ENCODE results near the gene C19orf67. TPM values are rescaled to one million over a fixed set of nuclear protein-coding genes. Genes with fewer than 3 reads are reported as not detected.
"Not testable (repeated sequence)": the region's sequence is repeated elsewhere in the genome, so short reads cannot be mapped to it uniquely, and the experiment has no call there.

Gene C19orf67
- polyA plus RNA-seq, 1 donor = 0.10 TPM

DNA sequence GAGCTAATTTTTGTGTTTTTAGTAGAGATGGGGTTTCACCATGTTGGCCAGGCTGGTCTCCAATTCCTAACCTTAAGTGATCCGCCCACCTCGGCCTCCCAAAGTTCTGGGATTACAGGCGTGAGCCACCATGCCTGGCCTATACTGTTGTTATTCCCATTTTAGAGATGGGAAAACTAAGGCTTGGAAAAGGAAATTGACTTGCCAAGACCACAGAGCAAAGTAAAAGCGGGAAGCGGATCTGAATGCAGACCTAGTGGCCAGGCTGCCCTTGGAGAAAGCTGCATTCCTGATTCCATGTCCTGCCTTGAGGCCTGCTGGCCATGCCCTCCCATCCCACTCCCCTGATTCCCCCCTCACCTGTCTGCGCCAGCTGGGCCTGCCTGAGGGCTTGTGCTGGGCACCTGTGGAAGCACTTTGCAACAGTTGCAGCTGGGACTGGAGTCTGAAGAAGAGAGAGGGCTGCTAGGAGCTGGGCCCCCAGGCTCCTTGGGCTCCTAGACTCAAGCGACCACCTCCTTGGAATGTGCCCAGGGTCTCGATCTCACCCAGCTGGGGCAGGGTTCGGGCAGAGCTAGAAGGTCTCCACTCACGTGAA lies 29.4 kb downstream of the C19orf67 start:
- Histone ChIP-seq H3K4me1 (ENCODE audit: control insufficient read depth, insufficient read depth, low read length) (peaks cover 16% of the 10 kb centered on the region), H3K4me3 (ENCODE audit: low read length) (no peak overlapping the region), H3K9me3 (ENCODE audit: control insufficient read depth, low read depth, low read length) (peaks cover 7% of the 10 kb centered on the region), H3K27me3 (ENCODE audit: control insufficient read depth, insufficient read depth, low read length) (peaks cover 23% of the 10 kb centered on the region), H3K36me3 (ENCODE audit: control insufficient read depth, insufficient read depth, low read length) (peaks cover 3% of the 10 kb centered on the region), H3K27ac (ENCODE audit: low read length) (no peak overlapping the region)
- DNase-seq = no peak
- WGBS (ENCODE audit: insufficient coverage, low lambda C conversion rate) = no CpG with 5 or more reads among the region's 10 CpGs

DNA sequence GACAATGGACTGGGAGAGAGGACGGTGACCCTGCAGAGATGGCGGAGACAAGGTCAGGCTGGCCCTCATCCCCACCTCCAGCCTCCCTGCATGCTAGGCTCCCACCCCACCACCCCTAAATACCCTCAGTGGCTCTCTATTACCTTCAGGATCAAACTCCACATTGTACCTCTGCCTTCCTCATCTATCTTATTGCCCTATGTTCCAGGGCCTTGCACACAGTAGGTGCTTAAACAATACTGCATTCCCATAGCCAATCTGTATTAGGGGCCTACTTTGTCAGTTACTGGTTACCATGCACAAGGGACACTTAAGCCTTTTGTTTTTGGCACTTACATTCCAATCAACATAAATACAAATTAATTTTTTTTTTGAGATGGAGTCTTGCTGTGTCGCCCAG lies 30.2 kb downstream of the C19orf67 start:
- H3K27me3 ChIP-seq (ENCODE audit: control insufficient read depth, insufficient read depth, low read length) = peaks cover 23% of the 10 kb centered on the region
- H3K9me3 ChIP-seq (ENCODE audit: control insufficient read depth, low read depth, low read length) = peaks cover 7% of the 10 kb centered on the region
- peaks cover 5% of the 10 kb centered on the region for H3K36me3 ChIP-seq (ENCODE audit: control insufficient read depth, insufficient read depth, low read length)
- peaks cover 13% of the 10 kb centered on the region for H3K4me1 ChIP-seq (ENCODE audit: control insufficient read depth, insufficient read depth, low read length)
- no peak overlapping the region for H3K27ac ChIP-seq (ENCODE audit: low read length)
- no peak overlapping the region for H3K4me3 ChIP-seq (ENCODE audit: low read length)
- no peak for DNase-seq
- 80% methylated on average over 1 of the region's 3 CpGs for WGBS (ENCODE audit: insufficient coverage, low lambda C conversion rate)

DNA sequence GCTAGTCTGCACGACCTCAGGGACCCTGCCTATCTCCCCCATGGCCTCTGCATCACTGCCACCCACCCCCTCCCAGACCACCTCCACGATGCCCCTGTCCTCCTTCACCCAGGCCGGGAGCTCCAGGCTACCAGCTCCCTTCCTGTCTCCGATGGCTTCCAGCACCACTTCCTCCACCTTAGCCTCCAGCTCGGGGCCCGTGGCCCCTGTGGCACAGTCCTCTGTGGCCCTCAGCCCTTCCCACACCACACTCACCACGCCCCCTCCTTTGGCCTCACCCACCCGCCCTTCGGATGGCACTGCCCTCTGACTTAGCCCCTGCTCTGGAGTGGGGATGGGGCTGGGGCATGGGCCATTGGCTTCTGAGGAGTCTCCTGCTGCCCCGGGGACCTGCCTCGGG lies 30.9 kb downstream of the C19orf67 start:
- Histone ChIP-seq H3K36me3 (ENCODE audit: control insufficient read depth, insufficient read depth, low read length) (peaks cover 5% of the 10 kb centered on the region), H3K4me1 (ENCODE audit: control insufficient read depth, insufficient read depth, low read length) (peaks cover 8% of the 10 kb centered on the region), H3K4me3 (ENCODE audit: low read length) (no peak overlapping the region), H3K27ac (ENCODE audit: low read length) (no peak overlapping the region), H3K9me3 (ENCODE audit: control insufficient read depth, low read depth, low read length) (peaks cover 7% of the 10 kb centered on the region), H3K27me3 (ENCODE audit: control insufficient read depth, insufficient read depth, low read length) (peaks cover 23% of the 10 kb centered on the region)
- no CpG with 5 or more reads among the region's 11 CpGs for WGBS (ENCODE audit: insufficient coverage, low lambda C conversion rate)
- DNase-seq = no peak

DNA sequence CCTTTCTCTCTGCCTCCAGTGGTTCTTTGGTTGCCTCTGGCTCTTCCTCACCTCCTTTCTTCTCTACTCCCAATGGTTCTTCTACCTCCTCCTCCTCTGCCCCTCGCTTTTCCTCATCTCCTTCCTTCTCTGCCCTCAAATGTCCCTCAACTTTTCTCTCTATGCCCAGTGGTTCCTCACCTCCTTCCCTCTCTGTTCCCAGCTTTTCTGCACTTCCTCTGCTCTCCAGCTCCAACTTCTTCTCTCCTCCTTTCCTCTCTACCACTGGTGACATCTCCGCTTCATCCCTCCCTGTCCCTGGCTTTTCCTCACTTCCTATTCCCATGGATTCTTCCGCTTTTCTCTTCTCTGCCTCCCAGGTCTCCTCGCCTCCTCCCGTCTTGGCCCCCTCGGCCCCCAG lies 31.5 kb downstream of the C19orf67 start:
- H3K9me3 ChIP-seq (ENCODE audit: control insufficient read depth, low read depth, low read length) = peaks cover 7% of the 10 kb centered on the region
- peaks cover 5% of the 10 kb centered on the region for H3K36me3 ChIP-seq (ENCODE audit: control insufficient read depth, insufficient read depth, low read length)
- H3K4me1 ChIP-seq (ENCODE audit: control insufficient read depth, insufficient read depth, low read length) = peaks cover 2% of the 10 kb centered on the region
- H3K27ac ChIP-seq (ENCODE audit: low read length) = no peak overlapping the region
- 82% methylated on average over 5 of the region's 6 CpGs for WGBS (ENCODE audit: insufficient coverage, low lambda C conversion rate)
- no peak for DNase-seq
- no peak overlapping the region for H3K4me3 ChIP-seq (ENCODE audit: low read length)
- peaks cover 16% of the 10 kb centered on the region for H3K27me3 ChIP-seq (ENCODE audit: control insufficient read depth, insufficient read depth, low read length)

DNA sequence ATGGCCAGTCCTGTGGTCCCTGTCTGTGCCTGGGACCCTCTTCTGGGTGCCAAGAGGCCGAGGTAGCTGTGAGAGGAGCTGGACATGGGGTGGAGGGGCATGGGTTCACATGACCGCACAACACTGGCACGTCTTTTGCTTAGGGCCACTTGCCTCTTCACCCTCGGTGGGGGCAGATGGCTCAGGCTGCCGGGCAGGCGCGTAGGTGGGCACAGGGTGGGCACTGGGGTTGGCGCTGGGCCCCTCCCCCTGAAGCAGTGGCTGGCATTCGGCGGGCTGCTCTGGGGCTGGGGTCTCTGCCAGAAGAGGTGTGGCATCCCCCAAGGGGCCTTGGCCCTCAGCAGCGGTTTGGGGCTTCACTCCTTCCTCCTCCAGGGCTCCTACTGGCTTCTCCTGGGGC lies 32.1 kb downstream of the C19orf67 start:
- no peak for DNase-seq
- peaks cover 5% of the 10 kb centered on the region for H3K9me3 ChIP-seq (ENCODE audit: control insufficient read depth, low read depth, low read length)
- no peaks in the 10 kb centered on the region for H3K4me1 ChIP-seq (ENCODE audit: control insufficient read depth, insufficient read depth, low read length)
- peaks cover 5% of the 10 kb centered on the region for H3K36me3 ChIP-seq (ENCODE audit: control insufficient read depth, insufficient read depth, low read length)
- H3K4me3 ChIP-seq (ENCODE audit: low read length) = no peak overlapping the region
- H3K27ac ChIP-seq (ENCODE audit: low read length) = no peak overlapping the region
- H3K27me3 ChIP-seq (ENCODE audit: control insufficient read depth, insufficient read depth, low read length) = peaks cover 10% of the 10 kb centered on the region
- WGBS (ENCODE audit: insufficient coverage, low lambda C conversion rate) = no CpG with 5 or more reads among the region's 11 CpGs

DNA sequence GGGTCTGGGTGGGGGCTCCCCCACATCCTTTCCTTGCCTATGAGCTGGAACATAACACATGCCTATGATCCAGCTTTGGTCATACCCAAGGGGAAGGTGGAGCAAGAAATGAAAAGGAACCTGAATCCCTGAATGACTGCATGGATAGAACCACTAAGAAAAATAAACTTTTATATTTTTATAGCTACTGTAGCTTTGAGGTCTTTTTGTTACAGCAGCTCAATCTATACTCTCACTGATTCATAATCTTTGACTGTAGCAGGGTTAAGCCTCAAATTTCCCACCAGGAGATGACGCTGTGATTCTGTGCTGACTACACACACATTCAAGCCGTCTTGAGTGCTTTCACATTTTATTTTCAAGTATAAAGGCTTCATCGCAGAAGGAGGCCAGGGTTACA lies 32.6 kb downstream of the C19orf67 start:
- Histone ChIP-seq H3K9me3 (ENCODE audit: control insufficient read depth, low read depth, low read length) (peaks cover 5% of the 10 kb centered on the region), H3K4me1 (ENCODE audit: control insufficient read depth, insufficient read depth, low read length) (no peaks in the 10 kb centered on the region), H3K4me3 (ENCODE audit: low read length) (no peak overlapping the region), H3K27me3 (ENCODE audit: control insufficient read depth, insufficient read depth, low read length) (peaks cover 6% of the 10 kb centered on the region), H3K36me3 (ENCODE audit: control insufficient read depth, insufficient read depth, low read length) (peaks cover 5% of the 10 kb centered on the region), H3K27ac (ENCODE audit: low read length) (no peak overlapping the region)
- WGBS (ENCODE audit: insufficient coverage, low lambda C conversion rate) = no CpG with 5 or more reads among the region's 3 CpGs
- DNase-seq = no peak

DNA sequence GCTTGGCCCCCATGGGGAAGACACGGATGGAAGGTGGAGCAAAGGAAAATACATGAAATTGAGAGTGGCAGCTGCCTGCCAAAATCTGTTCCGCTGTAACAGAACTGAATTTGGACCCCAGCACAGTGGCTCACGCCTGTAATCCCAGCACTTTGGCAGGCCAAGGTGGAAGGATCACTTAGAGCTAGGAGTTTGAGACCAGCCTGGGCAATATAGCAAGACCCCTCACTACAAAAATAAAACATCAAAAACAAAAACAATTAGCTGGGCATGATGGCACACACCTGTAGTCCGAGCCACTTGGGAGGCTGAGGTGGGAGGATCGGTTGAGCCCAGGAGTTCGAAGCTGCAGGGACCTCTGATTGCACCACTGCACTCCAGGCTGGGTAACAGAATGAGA lies 33.1 kb downstream of the C19orf67 start:
- H3K36me3 ChIP-seq (ENCODE audit: control insufficient read depth, insufficient read depth, low read length) = peaks cover 5% of the 10 kb centered on the region
- WGBS (ENCODE audit: insufficient coverage, low lambda C conversion rate) = 73% methylated on average over 2 of the region's 6 CpGs
- no peak for DNase-seq
- H3K4me1 ChIP-seq (ENCODE audit: control insufficient read depth, insufficient read depth, low read length) = no peaks in the 10 kb centered on the region
- no peak overlapping the region for H3K27ac ChIP-seq (ENCODE audit: low read length)
- H3K9me3 ChIP-seq (ENCODE audit: control insufficient read depth, low read depth, low read length) = peaks cover 5% of the 10 kb centered on the region
- peaks cover 2% of the 10 kb centered on the region for H3K27me3 ChIP-seq (ENCODE audit: control insufficient read depth, insufficient read depth, low read length)
- no peak overlapping the region for H3K4me3 ChIP-seq (ENCODE audit: low read length)

DNA sequence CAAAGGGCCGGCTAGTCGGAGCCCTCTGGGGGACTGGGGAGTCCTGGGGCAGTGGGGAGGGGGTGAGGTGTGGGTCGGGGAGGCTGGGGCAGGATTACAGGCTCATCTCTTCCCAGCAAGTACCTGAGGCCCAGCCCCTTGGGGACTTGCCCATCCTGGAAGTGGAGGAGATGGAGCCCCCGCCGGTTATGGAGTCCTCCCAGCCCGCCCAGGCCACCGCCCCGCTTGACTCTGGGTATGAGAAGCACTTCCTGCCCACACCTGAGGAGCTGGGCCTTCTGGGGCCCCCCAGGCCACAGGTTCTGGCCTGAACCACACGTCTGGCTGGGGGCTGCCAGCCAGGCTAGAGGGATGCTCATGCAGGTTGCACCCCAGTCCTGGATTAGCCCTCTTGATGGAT lies 33.6 kb downstream of the C19orf67 start:
- Histone ChIP-seq H3K27ac (ENCODE audit: low read length) (no peak overlapping the region), H3K9me3 (ENCODE audit: control insufficient read depth, low read depth, low read length) (peaks cover 5% of the 10 kb centered on the region), H3K27me3 (ENCODE audit: control insufficient read depth, insufficient read depth, low read length) (peaks cover 1% of the 10 kb centered on the region), H3K36me3 (ENCODE audit: control insufficient read depth, insufficient read depth, low read length) (peaks cover 5% of the 10 kb centered on the region), H3K4me3 (ENCODE audit: low read length) (no peak overlapping the region), H3K4me1 (ENCODE audit: control insufficient read depth, insufficient read depth, low read length) (no peaks in the 10 kb centered on the region)
- no peak for DNase-seq
- no CpG with 5 or more reads among the region's 9 CpGs for WGBS (ENCODE audit: insufficient coverage, low lambda C conversion rate)

DNA sequence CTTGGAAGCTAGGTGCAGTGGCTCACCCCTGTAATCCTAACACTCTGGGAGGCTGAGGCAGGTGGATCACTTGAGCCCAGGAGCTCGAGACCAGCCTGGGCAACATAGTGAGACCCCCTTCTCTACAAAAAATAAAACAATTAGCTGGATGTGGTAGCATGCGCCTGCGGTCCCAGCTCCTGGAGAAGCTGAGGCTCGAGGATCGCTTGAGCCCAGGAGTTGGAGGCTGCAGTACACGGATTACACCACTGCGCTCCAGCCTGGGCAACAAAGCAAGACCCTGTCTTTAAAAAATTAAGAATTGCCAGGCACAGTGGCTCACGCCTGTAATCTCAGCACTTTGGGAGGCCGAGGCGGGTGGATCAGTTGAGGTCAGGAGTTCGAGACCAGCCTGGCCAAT lies 34.6 kb downstream of the C19orf67 start:
- not testable (repeated sequence) for H3K36me3 ChIP-seq (ENCODE audit: control insufficient read depth, insufficient read depth, low read length)

DNA sequence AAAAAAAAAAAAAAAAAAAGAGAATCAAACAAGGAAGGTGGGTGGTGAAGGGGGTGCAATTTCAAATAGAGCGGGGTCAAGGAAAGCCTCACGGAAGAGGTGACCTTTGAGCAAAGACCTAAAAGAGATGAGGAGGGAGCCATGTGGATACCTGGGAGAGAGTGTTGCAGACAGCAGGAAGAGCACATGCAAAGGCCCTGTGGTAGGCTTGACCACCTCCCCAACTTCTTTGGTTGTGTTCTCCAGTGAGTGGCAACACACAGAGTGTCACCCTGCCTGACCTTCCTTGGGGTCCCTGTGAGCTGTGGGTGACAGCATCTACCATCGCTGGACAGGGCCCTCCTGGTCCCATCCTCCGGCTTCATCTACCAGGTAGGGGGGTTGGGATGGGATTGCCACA lies 35.1 kb downstream of the C19orf67 start:
- Histone ChIP-seq H3K27ac (ENCODE audit: low read length) (no peak overlapping the region), H3K4me3 (ENCODE audit: low read length) (no peak overlapping the region), H3K36me3 (ENCODE audit: control insufficient read depth, insufficient read depth, low read length) (peaks cover 5% of the 10 kb centered on the region), H3K9me3 (ENCODE audit: control insufficient read depth, low read depth, low read length) (peaks cover 5% of the 10 kb centered on the region), H3K27me3 (ENCODE audit: control insufficient read depth, insufficient read depth, low read length) (no peaks in the 10 kb centered on the region), H3K4me1 (ENCODE audit: control insufficient read depth, insufficient read depth, low read length) (no peaks in the 10 kb centered on the region)
- no CpG with 5 or more reads among the region's 4 CpGs for WGBS (ENCODE audit: insufficient coverage, low lambda C conversion rate)
- no peak for DNase-seq

More for the DNA sequence above, 34.6 kb downstream of the C19orf67 start:
- not testable (repeated sequence) for DNase-seq; H3K27me3 ChIP-seq (ENCODE audit: control insufficient read depth, insufficient read depth, low read length); H3K4me1 ChIP-seq (ENCODE audit: control insufficient read depth, insufficient read depth, low read length); H3K4me3 ChIP-seq (ENCODE audit: low read length); H3K9me3 ChIP-seq (ENCODE audit: control insufficient read depth, low read depth, low read length); H3K27ac ChIP-seq (ENCODE audit: low read length)
- no CpG with 5 or more reads among the region's 11 CpGs for WGBS (ENCODE audit: insufficient coverage, low lambda C conversion rate)

DNA sequence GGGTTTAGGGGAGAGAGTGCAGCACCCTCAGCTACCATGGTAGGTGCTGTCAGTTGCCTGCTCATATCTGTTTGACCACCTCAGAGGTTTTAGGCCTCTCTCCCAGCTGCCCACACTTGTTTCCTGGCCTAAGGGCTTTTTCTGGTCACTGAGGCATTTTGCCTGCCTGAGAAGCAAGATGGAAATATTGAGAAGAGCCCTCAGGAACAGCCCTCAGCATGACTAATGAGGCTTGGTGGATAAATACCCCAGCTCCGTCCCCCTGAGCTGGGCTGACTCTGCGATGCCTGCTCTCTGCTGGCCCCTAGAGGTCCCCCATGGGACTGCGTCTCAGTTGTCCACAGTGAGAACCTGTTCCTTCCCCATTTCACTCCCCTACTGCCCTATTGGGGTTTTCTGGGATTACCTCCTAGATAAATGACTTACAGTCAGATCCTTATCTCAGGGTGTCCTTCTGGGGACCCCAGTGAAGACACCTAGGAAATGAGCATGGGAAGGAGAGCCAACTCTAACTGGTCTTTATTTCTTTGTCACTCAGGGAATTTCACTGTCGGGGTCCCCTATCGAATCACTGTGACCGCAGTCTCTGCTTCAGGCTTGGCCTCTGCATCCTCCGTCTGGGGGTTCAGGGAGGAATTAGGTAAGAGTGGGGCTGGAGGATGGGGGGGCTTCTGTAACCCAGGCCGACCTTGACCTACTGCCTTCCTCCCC lies 37.0 kb downstream of the C19orf67 start:
- DNase-seq = no peak
- no peak overlapping the region for H3K27ac ChIP-seq (ENCODE audit: low read length)
- H3K9me3 ChIP-seq (ENCODE audit: control insufficient read depth, low read depth, low read length) = peaks cover 4% of the 10 kb centered on the region
- H3K4me3 ChIP-seq (ENCODE audit: low read length) = no peak overlapping the region
- H3K4me1 ChIP-seq (ENCODE audit: control insufficient read depth, insufficient read depth, low read length) = no peaks in the 10 kb centered on the region
- WGBS (ENCODE audit: insufficient coverage, low lambda C conversion rate) = no CpG with 5 or more reads among the region's 8 CpGs
- no peaks in the 10 kb centered on the region for H3K27me3 ChIP-seq (ENCODE audit: control insufficient read depth, insufficient read depth, low read length)
- peaks cover 5% of the 10 kb centered on the region for H3K36me3 ChIP-seq (ENCODE audit: control insufficient read depth, insufficient read depth, low read length)

Measured in large intestine (tissue), 3 donors.